Effector memory CD4-positive, alpha-beta T cell (primary cell): ENCODE results near the gene TMCO4.

Experiments used
- DNase-seq, 3 donors: peaks; one replicate each; pipeline ENCODE4 v3.0.0-alpha.2; 2020
- H3K27ac ChIP-seq: 2 replicates; pipeline ENCODE4 v1.7.0; 2013; ENCODE audit warnings: mild to moderate bottlenecking, low read length, moderate library complexity; ENCODE audit not compliant: insufficient read depth, poor library complexity, severe bottlenecking
- H3K27me3 ChIP-seq: replicated peaks from 2 replicates; pipeline ENCODE4 v1.7.0; 2013; ENCODE audit warnings: mild to moderate bottlenecking, low read length; ENCODE audit not compliant: insufficient read depth, control insufficient read depth, poor library complexity, severe bottlenecking
- H3K36me3 ChIP-seq: 2 replicates; pipeline ENCODE4 v1.7.0; 2013; ENCODE audit warnings: mild to moderate bottlenecking, low read length, moderate library complexity; ENCODE audit not compliant: control insufficient read depth, insufficient read depth
- H3K4me1 ChIP-seq: 2 replicates; pipeline ENCODE4 v1.7.0; 2013; ENCODE audit warnings: low read length, mild to moderate bottlenecking; ENCODE audit not compliant: control insufficient read depth, insufficient read depth, poor library complexity, severe bottlenecking
- H3K4me3 ChIP-seq: 2 replicates; pipeline ENCODE4 v1.7.0; 2013; ENCODE audit warnings: low read length, low read depth, mild to moderate bottlenecking; ENCODE audit not compliant: insufficient read depth, poor library complexity, severe bottlenecking
- H3K9me3 ChIP-seq: 2 replicates; pipeline ENCODE4 v1.7.0; 2013; ENCODE audit warnings: mild to moderate bottlenecking, low read length, moderate library complexity; ENCODE audit not compliant: control insufficient read depth

TMCO4 gene

DNA sequence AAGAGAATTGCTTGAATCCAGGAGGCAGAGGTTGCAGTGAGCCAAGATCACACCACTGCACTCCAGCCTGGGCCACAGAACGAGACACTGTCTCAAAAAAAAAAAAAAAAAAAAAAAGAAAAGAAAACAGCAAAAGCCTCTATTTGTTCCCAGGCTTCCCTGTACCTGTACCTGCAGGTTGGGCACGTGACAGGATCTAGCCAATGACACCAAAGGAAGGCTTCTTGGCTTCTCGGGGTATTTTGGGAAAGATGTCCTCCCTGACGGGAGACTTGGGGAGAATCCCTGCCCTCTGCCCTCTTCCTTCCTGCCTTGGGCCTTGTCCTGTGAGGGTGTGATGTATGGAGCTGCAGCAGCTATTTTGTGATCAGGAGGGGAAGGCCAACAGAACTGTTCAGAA, 22.8 kb downstream of the TMCO4 start:
- H3K4me1 ChIP-seq, result no peaks in the 10 kb centered on the region
- no peaks in the 10 kb centered on the region for H3K9me3 ChIP-seq
- peaks cover 33% of the 10 kb centered on the region for H3K36me3 ChIP-seq
- no peak overlapping the region for H3K4me3 ChIP-seq
- no peaks in the 10 kb centered on the region for H3K27me3 ChIP-seq
- H3K27ac ChIP-seq, result no peak overlapping the region
- no peak for DNase-seq

DNA sequence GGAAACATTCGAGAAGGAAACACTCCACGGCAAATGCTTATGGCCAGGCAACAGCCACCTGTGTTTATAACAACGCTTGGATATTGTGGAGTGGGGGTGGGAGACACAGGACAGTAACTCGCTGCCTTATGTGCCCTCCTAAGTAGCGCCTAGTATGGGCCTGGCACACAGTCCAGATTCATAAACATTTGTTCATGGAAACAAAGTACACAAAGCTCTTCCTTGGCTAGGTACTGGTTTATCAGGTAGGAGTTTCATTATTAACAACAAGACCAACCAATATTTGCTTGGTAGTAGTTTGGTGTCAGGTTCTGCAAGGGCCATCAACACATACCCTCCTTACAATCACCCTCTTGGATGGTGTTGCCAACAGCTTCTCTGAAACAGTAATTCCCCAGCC, 23.4 kb downstream of the TMCO4 start:
- H3K27ac ChIP-seq, result no peak overlapping the region
- H3K9me3 ChIP-seq, result no peaks in the 10 kb centered on the region
- no peaks in the 10 kb centered on the region for H3K27me3 ChIP-seq
- no peak overlapping the region for H3K4me3 ChIP-seq
- peaks cover 38% of the 10 kb centered on the region for H3K36me3 ChIP-seq
- no peak for DNase-seq
- no peaks in the 10 kb centered on the region for H3K4me1 ChIP-seq

DNA sequence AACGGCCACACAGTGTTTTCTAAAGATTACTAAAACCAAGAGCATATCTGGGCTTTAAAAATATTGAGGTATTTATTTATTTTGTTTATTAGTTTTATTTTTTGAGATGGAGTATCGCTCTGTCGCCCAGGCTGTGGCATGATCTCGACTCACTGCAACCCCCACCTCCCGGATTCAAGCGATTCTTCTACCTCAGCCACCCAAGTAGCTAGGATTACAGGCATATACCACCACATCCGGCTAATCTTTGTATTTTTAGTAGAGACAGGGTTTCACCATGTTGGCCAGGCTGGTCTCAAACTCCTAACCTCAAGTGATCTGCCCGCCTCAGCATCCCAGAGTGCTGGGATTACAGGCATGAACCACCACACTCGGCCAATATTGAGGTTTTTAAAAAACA, 23.9 kb downstream of the TMCO4 start:
- Histone ChIP-seq H3K4me3 (no peak overlapping the region), H3K27ac (no peak overlapping the region), H3K27me3 (no peaks in the 10 kb centered on the region), H3K4me1 (no peaks in the 10 kb centered on the region), H3K36me3 (peaks cover 38% of the 10 kb centered on the region), H3K9me3 (no peaks in the 10 kb centered on the region)
- no peak for DNase-seq

DNA sequence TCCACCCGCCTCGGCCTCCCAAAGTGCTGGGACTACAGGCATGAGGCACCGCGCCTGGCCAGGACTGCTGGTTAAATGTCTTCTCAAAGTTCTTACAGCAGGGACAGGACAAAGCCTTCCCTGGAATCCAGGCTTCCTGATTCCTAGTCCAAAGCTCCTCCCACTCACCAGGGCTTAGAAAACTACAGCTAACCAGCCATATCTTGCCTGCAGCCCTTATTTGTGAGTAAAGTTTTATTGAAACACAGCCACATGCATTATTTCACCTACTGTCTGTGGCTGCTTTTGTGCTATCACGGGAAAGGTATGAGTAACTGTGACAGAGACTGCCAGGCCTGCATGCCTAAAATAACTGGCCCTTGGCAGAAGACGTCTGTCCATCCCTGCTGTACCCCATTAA, 24.4 kb downstream of the TMCO4 start:
- no peak overlapping the region for H3K4me3 ChIP-seq
- no peak for DNase-seq

DNA sequence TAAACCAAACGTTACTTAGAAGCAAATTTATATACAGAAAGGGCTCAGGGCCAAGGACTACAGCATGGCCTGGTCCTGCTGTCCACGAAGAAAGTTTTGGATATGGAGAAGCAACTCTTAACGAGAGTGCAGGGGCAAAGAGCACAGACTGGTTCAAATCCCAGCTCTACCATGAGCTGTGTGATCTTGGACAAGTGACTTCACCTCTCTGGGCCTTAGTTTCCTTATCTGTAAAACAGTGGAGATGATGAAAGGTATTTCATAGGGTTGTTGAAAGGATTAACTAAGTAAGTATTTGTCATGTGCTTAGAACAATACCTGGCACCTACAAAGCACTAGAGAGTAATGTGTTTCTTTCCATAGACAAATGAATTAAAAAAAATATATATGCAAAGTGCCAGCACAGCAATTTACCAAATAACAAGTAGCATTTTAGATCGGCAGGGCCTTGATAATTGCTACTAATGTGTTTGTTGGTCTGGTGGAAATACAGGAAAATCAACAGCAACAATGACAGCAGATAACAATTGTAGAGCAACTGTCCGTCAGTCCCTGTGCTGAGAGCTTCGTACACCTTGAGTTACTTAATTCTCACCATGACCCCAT, 25.4 kb downstream of the TMCO4 start:
- no peak overlapping the region for H3K27ac ChIP-seq
- no peaks in the 10 kb centered on the region for H3K4me1 ChIP-seq
- DNase-seq, result no peak
- no peaks in the 10 kb centered on the region for H3K9me3 ChIP-seq
- H3K4me3 ChIP-seq, result no peak overlapping the region
- peaks cover 37% of the 10 kb centered on the region for H3K36me3 ChIP-seq
- no peaks in the 10 kb centered on the region for H3K27me3 ChIP-seq

More for the DNA sequence above, 24.4 kb downstream of the TMCO4 start:
- Histone ChIP-seq H3K4me1 (no peaks in the 10 kb centered on the region), H3K27me3 (no peaks in the 10 kb centered on the region), H3K36me3 (peaks cover 39% of the 10 kb centered on the region), H3K9me3 (no peaks in the 10 kb centered on the region), H3K27ac (no peak overlapping the region)

DNA sequence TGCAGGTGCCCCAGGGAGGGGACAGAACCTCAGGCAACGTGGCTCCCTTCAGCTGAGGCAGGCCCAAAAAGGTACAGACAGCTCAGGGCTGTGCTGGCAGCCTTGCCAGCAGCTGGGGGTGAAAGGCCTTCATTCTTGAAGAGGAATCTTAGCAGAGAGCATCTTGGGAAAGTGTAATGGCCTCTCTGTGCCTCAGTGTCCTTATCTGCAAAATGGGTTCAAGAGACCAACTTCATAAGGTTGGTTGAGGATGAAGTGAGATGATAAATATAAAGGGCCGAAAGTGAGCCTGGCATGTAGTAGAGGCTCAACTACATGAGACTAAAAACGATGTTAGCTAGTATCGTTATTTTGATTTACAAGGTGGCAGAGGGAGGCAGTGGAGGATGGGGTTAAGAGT, 26.2 kb downstream of the TMCO4 start:
- H3K27me3 ChIP-seq, result no peaks in the 10 kb centered on the region
- no peak overlapping the region for H3K27ac ChIP-seq
- no peaks in the 10 kb centered on the region for H3K9me3 ChIP-seq
- no peaks in the 10 kb centered on the region for H3K4me1 ChIP-seq
- no peak overlapping the region for H3K4me3 ChIP-seq
- H3K36me3 ChIP-seq, result peaks cover 37% of the 10 kb centered on the region
- no peak for DNase-seq

DNA sequence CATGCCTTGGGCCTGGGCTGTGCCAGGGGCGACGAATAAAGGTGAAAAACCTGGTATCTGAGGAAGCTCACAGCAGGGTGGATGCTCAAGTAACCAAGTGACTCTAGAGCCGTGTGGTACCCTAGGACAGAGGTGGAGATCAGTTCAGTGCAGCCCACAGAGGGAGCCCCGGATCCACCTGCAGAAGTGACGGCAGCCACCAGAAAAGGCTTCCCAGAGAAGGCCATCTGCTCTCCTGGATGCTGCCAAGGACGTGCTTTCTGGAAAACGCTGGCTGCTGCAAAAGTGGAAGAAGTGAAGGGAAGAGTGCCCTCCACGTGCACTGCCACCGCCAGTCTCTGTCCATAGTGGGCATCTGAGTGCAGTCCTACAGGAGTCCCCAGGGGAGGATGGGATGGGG, 27.7 kb downstream of the TMCO4 start:
- no peak overlapping the region for H3K4me3 ChIP-seq
- H3K27me3 ChIP-seq, result no peaks in the 10 kb centered on the region
- DNase-seq, result no peak
- H3K27ac ChIP-seq, result no peak overlapping the region
- no peaks in the 10 kb centered on the region for H3K4me1 ChIP-seq
- no peaks in the 10 kb centered on the region for H3K9me3 ChIP-seq
- H3K36me3 ChIP-seq, result peaks cover 31% of the 10 kb centered on the region

DNA sequence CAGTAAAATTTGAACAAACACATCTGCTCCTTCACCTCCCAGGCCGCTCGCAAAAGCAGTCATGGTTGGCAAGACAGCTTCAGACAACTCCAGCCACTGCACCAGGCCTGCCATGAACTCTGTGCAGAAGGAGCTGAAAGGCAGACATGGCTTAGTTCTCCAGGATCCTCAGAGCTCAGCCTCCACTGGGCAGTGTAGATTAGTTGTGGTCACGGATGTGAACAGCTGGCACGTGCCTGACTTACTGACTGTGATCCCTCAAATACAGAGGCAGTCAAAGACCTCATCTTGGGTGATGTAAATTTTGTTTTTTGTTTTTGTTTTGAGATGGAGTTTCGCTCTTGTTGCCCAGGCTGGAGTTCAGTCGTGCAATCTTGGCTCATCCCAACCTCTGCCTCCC, 28.4 kb downstream of the TMCO4 start:
- H3K4me1 ChIP-seq, result no peaks in the 10 kb centered on the region
- H3K27ac ChIP-seq, result no peak overlapping the region
- no peaks in the 10 kb centered on the region for H3K9me3 ChIP-seq
- H3K4me3 ChIP-seq, result no peak overlapping the region
- H3K36me3 ChIP-seq, result peaks cover 31% of the 10 kb centered on the region
- DNase-seq, result no peak
- H3K27me3 ChIP-seq, result no peaks in the 10 kb centered on the region

DNA sequence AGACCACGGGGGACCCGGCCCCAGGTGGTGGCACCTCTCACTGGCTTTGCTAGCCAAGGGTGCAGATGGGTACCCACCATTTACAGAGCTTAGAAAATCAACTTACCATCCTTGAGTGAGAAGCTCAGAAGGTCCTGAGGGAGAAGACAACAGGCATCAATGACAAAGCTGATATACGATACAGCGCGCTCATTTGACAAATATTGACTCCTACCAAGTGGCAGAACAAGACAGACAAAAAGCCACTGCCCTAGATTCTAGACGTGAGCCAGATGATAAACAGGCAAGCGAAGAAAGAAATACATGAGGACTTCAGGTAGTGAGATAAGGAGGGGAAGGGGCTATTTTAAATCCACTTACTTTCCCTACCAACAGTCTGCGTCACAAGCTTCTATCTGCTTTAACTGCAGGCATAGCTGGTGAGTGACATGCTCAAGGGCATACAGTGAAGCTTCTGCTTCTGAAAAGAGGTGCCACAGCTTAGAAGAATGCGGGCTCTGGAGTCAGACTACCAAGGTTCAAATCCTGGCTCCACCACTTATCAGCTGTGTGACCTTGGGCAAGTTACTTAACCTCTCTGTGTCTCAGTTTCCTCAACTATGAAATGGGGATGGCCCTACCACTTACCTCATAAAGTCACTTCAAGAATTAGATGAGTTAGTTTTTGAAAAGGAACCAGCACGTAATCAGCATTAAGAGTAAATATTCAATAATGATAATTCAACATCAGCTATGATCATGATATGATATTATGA, 29.1 kb downstream of the TMCO4 start:
- Histone ChIP-seq H3K36me3 (peaks cover 31% of the 10 kb centered on the region), H3K9me3 (no peaks in the 10 kb centered on the region), H3K4me3 (no peak overlapping the region), H3K27me3 (no peaks in the 10 kb centered on the region), H3K4me1 (no peaks in the 10 kb centered on the region), H3K27ac (no peak overlapping the region)
- DNase-seq, result no peak

DNA sequence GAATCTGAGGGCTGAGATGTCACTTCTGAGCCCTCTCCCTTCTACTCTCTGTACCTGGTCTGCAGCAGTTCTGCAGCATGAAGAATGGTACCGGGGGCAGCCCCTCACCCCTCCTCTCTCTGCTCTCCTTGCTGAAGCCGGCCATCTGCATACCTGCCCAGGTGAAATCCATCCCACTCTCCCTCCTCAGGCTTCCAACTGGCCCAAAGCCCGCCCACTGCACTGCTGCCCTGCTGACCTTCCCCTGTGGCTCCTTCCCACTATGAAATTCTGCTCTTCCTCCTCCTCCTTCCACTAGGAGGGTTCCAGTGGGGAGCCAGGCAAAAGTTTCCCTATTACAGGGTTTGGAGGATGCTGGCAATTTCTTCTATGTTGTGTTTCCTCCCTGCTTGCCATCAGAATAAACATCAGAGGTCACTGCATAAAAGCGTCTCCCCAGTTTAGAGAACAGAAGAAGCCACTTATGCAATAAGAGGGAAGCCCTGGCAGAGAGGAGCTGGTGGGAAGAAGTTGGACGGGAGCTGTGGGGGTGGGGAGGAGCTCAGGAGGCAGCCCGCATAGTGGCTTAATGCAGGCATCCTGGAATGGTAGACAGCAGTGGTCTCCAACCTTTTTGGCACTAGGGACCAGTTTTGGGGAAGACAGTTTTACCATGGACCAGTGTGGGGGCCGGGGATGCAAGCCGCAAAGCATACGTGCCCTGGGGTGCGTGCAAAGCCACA, 30.3 kb downstream of the TMCO4 start:
- Histone ChIP-seq H3K27ac (no peak overlapping the region), H3K4me3 (no peak overlapping the region), H3K27me3 (no peaks in the 10 kb centered on the region), H3K4me1 (no peaks in the 10 kb centered on the region), H3K36me3 (peaks cover 31% of the 10 kb centered on the region), H3K9me3 (no peaks in the 10 kb centered on the region)
- no peak for DNase-seq
